ENCODE measurements around the gene GAB2.

GAB2 gene

GRCh38 chr11:78291503-78292108 lies 126.0 kb downstream of the GAB2 start:
- H3K27me3 ChIP-seq: no peaks in the 10 kb centered on the region
- H3K4me1 ChIP-seq (ENCODE audit: control insufficient read depth in 1 of 2, insufficient read depth in 1 of 2, low read depth in 1 of 2, low read length in 1 of 2): peaks cover 85 to 92% of the 10 kb centered on the region in 2 experiments
- H3K36me3 ChIP-seq: no peaks in the 10 kb centered on the region
- H3K9me3 ChIP-seq: no peaks in the 10 kb centered on the region
- H3K4me3 ChIP-seq (ENCODE audit: low read depth in 1 of 2, low read length in 1 of 2): peak overlapping the region; percentile 2 to 4
- TF ChIP-seq, protein P1, sequence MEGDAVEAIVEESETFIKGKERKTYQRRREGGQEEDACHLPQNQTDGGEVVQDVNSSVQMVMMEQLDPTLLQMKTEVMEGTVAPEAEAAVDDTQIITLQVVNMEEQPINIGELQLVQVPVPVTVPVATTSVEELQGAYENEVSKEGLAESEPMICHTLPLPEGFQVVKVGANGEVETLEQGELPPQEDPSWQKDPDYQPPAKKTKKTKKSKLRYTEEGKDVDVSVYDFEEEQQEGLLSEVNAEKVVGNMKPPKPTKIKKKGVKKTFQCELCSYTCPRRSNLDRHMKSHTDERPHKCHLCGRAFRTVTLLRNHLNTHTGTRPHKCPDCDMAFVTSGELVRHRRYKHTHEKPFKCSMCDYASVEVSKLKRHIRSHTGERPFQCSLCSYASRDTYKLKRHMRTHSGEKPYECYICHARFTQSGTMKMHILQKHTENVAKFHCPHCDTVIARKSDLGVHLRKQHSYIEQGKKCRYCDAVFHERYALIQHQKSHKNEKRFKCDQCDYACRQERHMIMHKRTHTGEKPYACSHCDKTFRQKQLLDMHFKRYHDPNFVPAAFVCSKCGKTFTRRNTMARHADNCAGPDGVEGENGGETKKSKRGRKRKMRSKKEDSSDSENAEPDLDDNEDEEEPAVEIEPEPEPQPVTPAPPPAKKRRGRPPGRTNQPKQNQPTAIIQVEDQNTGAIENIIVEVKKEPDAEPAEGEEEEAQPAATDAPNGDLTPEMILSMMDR (IDR thresholded peaks at IDR 0.05): no peak
- peak overlapping the region; percentile 99 for H3K27ac ChIP-seq

DNA sequence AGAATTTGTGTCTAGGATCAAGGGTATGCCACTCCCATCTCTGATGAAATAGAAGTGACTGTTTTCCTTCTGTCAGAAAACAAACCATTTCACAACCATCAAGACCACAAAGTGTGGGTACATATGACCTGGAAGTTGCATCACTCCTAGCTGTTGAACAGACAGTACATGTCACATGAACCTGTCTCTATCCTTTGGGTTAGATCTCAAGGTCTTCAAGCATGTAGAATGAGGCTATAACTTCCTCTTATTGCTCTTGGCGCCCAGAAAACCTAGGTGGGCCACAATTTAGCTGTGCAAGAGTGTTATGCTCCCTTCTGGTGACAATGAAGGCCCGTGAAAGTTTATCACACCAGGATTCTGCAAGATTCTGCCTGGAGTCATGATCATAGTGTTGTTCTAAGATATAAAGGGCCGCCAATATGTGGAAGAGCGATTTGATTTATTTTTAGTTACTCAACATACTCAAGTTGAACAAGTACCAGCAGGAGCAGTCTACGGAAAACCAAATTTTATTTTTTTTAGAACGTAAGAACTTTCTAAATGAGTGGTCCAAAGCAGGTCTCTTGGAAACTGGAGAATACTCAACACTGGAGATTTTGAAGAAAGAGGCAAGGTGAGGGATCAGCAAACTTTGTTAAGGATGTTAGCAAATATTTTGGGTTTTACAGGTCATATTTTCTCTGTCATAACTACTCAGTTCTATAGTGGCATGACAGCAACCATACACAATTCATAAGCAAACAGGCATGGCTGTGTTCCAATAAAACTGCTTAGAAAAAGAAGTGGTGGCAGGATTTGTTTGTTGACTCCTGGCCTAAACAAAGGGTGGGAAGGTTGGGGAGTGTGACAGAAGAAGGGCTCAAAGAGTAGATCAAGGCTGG lies 127.1 kb downstream of the GAB2 start:
- peak overlapping the region; percentile 41 to 48 for H3K4me3 ChIP-seq (ENCODE audit: low read depth in 1 of 2, low read length in 1 of 2)
- TF ChIP-seq, protein P1 (IDR thresholded peaks at IDR 0.05): no peak
- no peaks in the 10 kb centered on the region for H3K27me3 ChIP-seq
- no peaks in the 10 kb centered on the region for H3K9me3 ChIP-seq
- no peaks in the 10 kb centered on the region for H3K36me3 ChIP-seq
- peaks cover 89 to 90% of the 10 kb centered on the region in 2 experiments for H3K4me1 ChIP-seq (ENCODE audit: control insufficient read depth in 1 of 2, insufficient read depth in 1 of 2, low read depth in 1 of 2, low read length in 1 of 2)
- H3K27ac ChIP-seq: peak overlapping the region; percentile 99

DNA sequence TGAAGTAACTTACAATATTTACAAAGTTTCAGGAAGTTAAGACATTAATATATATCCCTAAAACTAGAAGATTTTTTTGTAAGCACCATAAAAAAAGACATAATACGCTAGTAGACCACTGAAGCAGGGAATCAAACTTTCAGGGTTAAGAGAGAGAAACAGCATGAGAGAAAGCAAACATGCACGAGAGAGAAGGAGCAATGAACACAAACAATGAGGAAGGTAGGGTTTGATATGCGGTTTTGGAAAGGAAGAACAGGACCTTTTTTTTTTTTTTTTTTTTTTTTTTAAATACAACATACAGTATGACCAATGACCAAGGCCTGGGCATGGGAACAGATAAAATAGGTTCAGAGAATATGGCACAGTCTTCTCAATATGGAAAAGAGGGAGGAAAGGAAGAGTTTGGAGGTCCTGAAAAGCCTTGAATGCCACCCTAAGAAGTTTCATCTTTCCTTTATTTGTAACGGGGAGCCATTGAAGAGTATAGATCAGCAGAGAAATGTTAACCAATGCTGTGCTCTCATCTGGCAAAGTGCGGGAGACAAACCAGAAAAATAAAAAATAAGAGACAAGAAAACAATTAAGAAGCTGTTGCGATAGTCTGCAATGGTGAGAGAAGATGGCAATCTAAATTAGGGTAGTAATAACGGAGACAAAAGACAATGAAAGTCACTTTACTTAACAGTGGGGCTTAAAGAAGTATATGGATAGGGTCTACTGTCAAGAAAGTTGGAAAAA lies 127.9 kb downstream of the GAB2 start:
- H3K4me3 ChIP-seq (ENCODE audit: low read depth in 1 of 2, low read length in 1 of 2): peak overlapping the region; percentile 39 to 48
- H3K27ac ChIP-seq: peak overlapping the region; percentile 99
- TF ChIP-seq, protein P1 (IDR thresholded peaks at IDR 0.05): no peak
- H3K4me1 ChIP-seq (ENCODE audit: control insufficient read depth in 1 of 2, insufficient read depth in 1 of 2, low read depth in 1 of 2, low read length in 1 of 2): peaks cover 87 to 89% of the 10 kb centered on the region in 2 experiments
- no peaks in the 10 kb centered on the region for H3K9me3 ChIP-seq
- H3K36me3 ChIP-seq: no peaks in the 10 kb centered on the region
- H3K27me3 ChIP-seq: no peaks in the 10 kb centered on the region

- H3K4me3 ChIP-seq (ENCODE audit: low read depth in 1 of 2, low read length in 1 of 2): no peak overlapping the region
- H3K27ac ChIP-seq: peak overlapping the region; percentile 59
- no peaks in the 10 kb centered on the region for H3K27me3 ChIP-seq
- H3K36me3 ChIP-seq: peaks cover 16% of the 10 kb centered on the region
- peaks cover 43 to 51% of the 10 kb centered on the region in 2 experiments for H3K4me1 ChIP-seq (ENCODE audit: control insufficient read depth in 1 of 2, insufficient read depth in 1 of 2, low read depth in 1 of 2, low read length in 1 of 2)
- TF ChIP-seq, protein P1 (IDR thresholded peaks at IDR 0.05): no peak
- H3K9me3 ChIP-seq: no peaks in the 10 kb centered on the region
Measured at GRCh38 chr11:78284260-78284659, 133.4 kb downstream of the GAB2 start.

DNA sequence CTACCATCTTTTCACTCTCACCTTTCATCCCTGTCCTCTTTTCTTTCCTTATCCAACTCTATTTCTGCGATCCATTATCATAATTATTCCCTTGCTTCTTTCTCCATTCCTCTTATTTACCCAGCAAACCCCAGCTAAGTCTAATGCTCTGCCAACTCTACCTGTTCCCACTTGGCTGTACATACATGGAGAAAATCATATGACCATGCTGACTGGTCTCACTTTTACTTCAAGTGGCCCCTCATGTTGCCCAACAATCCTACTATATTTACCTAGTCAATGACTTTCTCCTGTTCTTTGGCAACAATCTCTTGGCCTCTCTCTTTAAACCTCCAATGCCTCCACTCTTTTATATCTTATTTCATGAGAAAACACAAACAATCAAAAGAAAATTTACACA lies 134.8 kb downstream of the GAB2 start:
- H3K27ac ChIP-seq: peak overlapping the region; percentile 59
- TF ChIP-seq, protein P1 (IDR thresholded peaks at IDR 0.05): no peak
- H3K9me3 ChIP-seq: no peaks in the 10 kb centered on the region
- no peaks in the 10 kb centered on the region for H3K27me3 ChIP-seq
- H3K4me3 ChIP-seq (ENCODE audit: low read depth in 1 of 2, low read length in 1 of 2): no peak overlapping the region
- H3K4me1 ChIP-seq (ENCODE audit: control insufficient read depth in 1 of 2, insufficient read depth in 1 of 2, low read depth in 1 of 2, low read length in 1 of 2): peaks cover 28 to 37% of the 10 kb centered on the region in 2 experiments
- H3K36me3 ChIP-seq: peaks cover 18% of the 10 kb centered on the region

All from neutrophil (primary cell).